HEK293 (cell line): Measurements from ENCODE around the gene TST.

ENCODE experiments used
- AEBP2 ChIP-seq: fragments of 450-650 bp; formaldehyde crosslinking; IDR thresholded peaks from 2 replicates; pipeline ENCODE4 v1.5.1; 2016; ENCODE audit warnings: missing biosample characterization, missing genetic modification characterization, borderline replicate concordance
- ELK4 ChIP-seq: IDR thresholded peaks from 2 replicates; pipeline ENCODE4 v1.6.1; 2011; ENCODE audit warnings: mild to moderate bottlenecking, low read depth, low read length, borderline replicate concordance
- GLI2 ChIP-seq: fragments of 450-650 bp; formaldehyde crosslinking; IDR thresholded peaks from 2 replicates; pipeline ENCODE4; 2017; ENCODE audit warnings: missing biosample characterization, missing genetic modification characterization, low read depth, borderline replicate concordance
- GLIS1 ChIP-seq: fragments of 450-650 bp; formaldehyde crosslinking; IDR thresholded peaks from 2 replicates; pipeline ENCODE4 v1.5.1; 2016; ENCODE audit warnings: missing biosample characterization, missing genetic modification characterization
- KLF10 ChIP-seq: fragments of 450-650 bp; IDR thresholded peaks from 2 replicates; pipeline ENCODE4 v1.5.1; 2018; ENCODE audit warnings: missing biosample characterization, mild to moderate bottlenecking, missing genetic modification characterization
- KLF17 ChIP-seq: fragments of 450-650 bp; formaldehyde crosslinking; IDR thresholded peaks from 2 replicates; pipeline ENCODE4 v1.5.1; 2016; ENCODE audit warnings: missing biosample characterization, missing genetic modification characterization
- MEIS1 ChIP-seq: sonication (generic); formaldehyde crosslinking; IDR thresholded peaks from 2 replicates; pipeline ENCODE4 v1.8.1; 2022; ENCODE audit warnings: missing genetic modification reagents, mild to moderate bottlenecking, borderline replicate concordance
- MYNN ChIP-seq: fragments of 450-650 bp; formaldehyde crosslinking; IDR thresholded peaks from 2 replicates; pipeline ENCODE4 v1.5.1; 2016; ENCODE audit warnings: missing biosample characterization, missing genetic modification characterization, borderline replicate concordance
- SCRT2 ChIP-seq: fragments of 450-650 bp; formaldehyde crosslinking; IDR thresholded peaks from 2 replicates; pipeline ENCODE4 v1.5.1; 2016; ENCODE audit warnings: missing biosample characterization, missing genetic modification characterization
- SP2 ChIP-seq: fragments of 450-650 bp; formaldehyde crosslinking; IDR thresholded peaks from 2 replicates; pipeline ENCODE4 v1.5.1; 2016; ENCODE audit warnings: missing biosample characterization, missing genetic modification characterization
- SP3 ChIP-seq: fragments of 450-650 bp; formaldehyde crosslinking; IDR thresholded peaks from 2 replicates; pipeline ENCODE4 v1.5.1; 2016; ENCODE audit warnings: missing biosample characterization, missing genetic modification characterization
- YY1 ChIP-seq: fragments of 450-650 bp; formaldehyde crosslinking; IDR thresholded peaks from 2 replicates; pipeline ENCODE4 v1.5.1; 2018; ENCODE audit warnings: missing biosample characterization, missing genetic modification characterization
- ZBTB20 ChIP-seq: fragments of 450-650 bp; formaldehyde crosslinking; IDR thresholded peaks from 2 replicates; pipeline ENCODE4 v1.5.1; 2016; ENCODE audit warnings: missing biosample characterization, missing genetic modification characterization
- ZEB2 ChIP-seq: fragments of 450-650 bp; formaldehyde crosslinking; IDR thresholded peaks from 2 replicates; pipeline ENCODE4 v1.5.1; 2016; ENCODE audit warnings: missing biosample characterization, missing genetic modification characterization
- ZIC2 ChIP-seq: fragments of 450-650 bp; formaldehyde crosslinking; IDR thresholded peaks from 2 replicates; pipeline ENCODE4 v1.5.1; 2016; ENCODE audit warnings: missing biosample characterization, missing genetic modification characterization
- ZNF112 ChIP-seq: fragments of 450-650 bp; formaldehyde crosslinking; IDR thresholded peaks from 2 replicates; pipeline ENCODE4 v1.5.0; 2017; ENCODE audit warnings: missing biosample characterization, missing genetic modification characterization
- ZNF140 ChIP-seq: fragments of 450-650 bp; formaldehyde crosslinking; IDR thresholded peaks from 2 replicates; pipeline ENCODE4 v1.5.1; 2016; ENCODE audit warnings: missing biosample characterization, missing genetic modification characterization
- ZNF146 ChIP-seq: fragments of 450-650 bp; formaldehyde crosslinking; IDR thresholded peaks from 2 replicates; pipeline ENCODE4 v1.5.1; 2016; ENCODE audit warnings: missing biosample characterization, missing genetic modification characterization
- ZNF221 ChIP-seq: fragments of 450-650 bp; formaldehyde crosslinking; IDR thresholded peaks from 2 replicates; pipeline ENCODE4 v1.5.1; 2017; ENCODE audit warnings: missing biosample characterization, missing genetic modification characterization, borderline replicate concordance
- ZNF280C ChIP-seq: fragments of 450-650 bp; formaldehyde crosslinking; IDR thresholded peaks from 2 replicates; pipeline ENCODE4 v1.5.1; 2016; ENCODE audit warnings: missing biosample characterization, missing genetic modification characterization
- ZNF391 ChIP-seq: fragments of 450-650 bp; formaldehyde crosslinking; IDR thresholded peaks from 2 replicates; pipeline ENCODE4 v1.5.1; 2016; ENCODE audit warnings: low read depth, missing biosample characterization, missing genetic modification characterization, borderline replicate concordance
- ZNF433 ChIP-seq: fragments of 450-650 bp; formaldehyde crosslinking; IDR thresholded peaks from 2 replicates; pipeline ENCODE4 v1.5.1; 2016; ENCODE audit warnings: missing biosample characterization, missing genetic modification characterization, low read depth
- ZNF529 ChIP-seq: fragments of 450-650 bp; formaldehyde crosslinking; IDR thresholded peaks from 2 replicates; pipeline ENCODE4 v1.5.1; 2017; ENCODE audit warnings: missing genetic modification characterization, missing biosample characterization; ENCODE audit not compliant: insufficient replicate concordance
- ZNF561 ChIP-seq: fragments of 450-650 bp; IDR thresholded peaks from 2 replicates; pipeline ENCODE4 v1.5.1; 2018; ENCODE audit warnings: missing biosample characterization, missing genetic modification characterization, borderline replicate concordance
- ZNF629 ChIP-seq: fragments of 450-650 bp; formaldehyde crosslinking; IDR thresholded peaks from 2 replicates; pipeline ENCODE4 v1.5.1; 2017; ENCODE audit warnings: missing biosample characterization, missing genetic modification characterization
- ZNF654 ChIP-seq: fragments of 450-650 bp; formaldehyde crosslinking; IDR thresholded peaks from 2 replicates; pipeline ENCODE4 v1.5.1; 2016; ENCODE audit warnings: low read depth, missing biosample characterization, missing genetic modification characterization
- ZNF660 ChIP-seq: fragments of 450-650 bp; IDR thresholded peaks from 2 replicates; pipeline ENCODE4 v1.5.1; 2018; ENCODE audit warnings: missing biosample characterization, mild to moderate bottlenecking, missing genetic modification characterization
- ZNF670 ChIP-seq: fragments of 450-650 bp; formaldehyde crosslinking; IDR thresholded peaks from 2 replicates; pipeline ENCODE4 v1.5.1; 2016; ENCODE audit warnings: missing biosample characterization, missing genetic modification characterization, low read depth
- ZNF792 ChIP-seq: fragments of 450-650 bp; formaldehyde crosslinking; IDR thresholded peaks from 2 replicates; pipeline ENCODE4 v1.5.1; 2016; ENCODE audit warnings: missing biosample characterization, missing genetic modification characterization
- TF ChIP-seq, protein P1 (sequence below): fragments of 450-650 bp; formaldehyde crosslinking; IDR thresholded peaks from 2 replicates; pipeline ENCODE4 v1.5.1; 2017; ENCODE audit warnings: missing biosample characterization, missing genetic modification characterization
- TF ChIP-seq, protein P2 (sequence below): sonication (generic); formaldehyde crosslinking; IDR thresholded peaks from 2 replicates; pipeline ENCODE4 v1.8.1; 2022; ENCODE audit warnings: mild to moderate bottlenecking, moderate library complexity, missing genetic modification reagents

The TST gene

GRCh38 chr22:37051391-37052385, 32.4 kb upstream of the TST start, which contains the start of gene KCTD17 (continued):
- TF ChIP-seq, protein P1, sequence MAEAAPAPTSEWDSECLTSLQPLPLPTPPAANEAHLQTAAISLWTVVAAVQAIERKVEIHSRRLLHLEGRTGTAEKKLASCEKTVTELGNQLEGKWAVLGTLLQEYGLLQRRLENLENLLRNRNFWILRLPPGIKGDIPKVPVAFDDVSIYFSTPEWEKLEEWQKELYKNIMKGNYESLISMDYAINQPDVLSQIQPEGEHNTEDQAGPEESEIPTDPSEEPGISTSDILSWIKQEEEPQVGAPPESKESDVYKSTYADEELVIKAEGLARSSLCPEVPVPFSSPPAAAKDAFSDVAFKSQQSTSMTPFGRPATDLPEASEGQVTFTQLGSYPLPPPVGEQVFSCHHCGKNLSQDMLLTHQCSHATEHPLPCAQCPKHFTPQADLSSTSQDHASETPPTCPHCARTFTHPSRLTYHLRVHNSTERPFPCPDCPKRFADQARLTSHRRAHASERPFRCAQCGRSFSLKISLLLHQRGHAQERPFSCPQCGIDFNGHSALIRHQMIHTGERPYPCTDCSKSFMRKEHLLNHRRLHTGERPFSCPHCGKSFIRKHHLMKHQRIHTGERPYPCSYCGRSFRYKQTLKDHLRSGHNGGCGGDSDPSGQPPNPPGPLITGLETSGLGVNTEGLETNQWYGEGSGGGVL (tag by site-specific recombination) = peak; percentile 42; the same call in 1 of the 2 replicates
- TF ChIP-seq SP3 (peak; percentile 45; the same call in 1 of the 2 replicates), ZNF112 (tag by site-specific recombination) (no peak), ZNF670 (tag by site-specific recombination) (no peak), ZNF792 (no peak), SCRT2 (tag by site-specific recombination) (no peak), KLF10 (peak; percentile 32; the same call in 1 of the 2 replicates), ZNF629 (tag by site-specific recombination) (no peak), ZNF280C (tag by site-specific recombination) (no peak), ZNF654 (tag by site-specific recombination) (no peak), ZNF140 (tag by site-specific recombination) (no peak), MEIS1 (CRISPR knock-in tag) (no peak), SP2 (tag by site-specific recombination) (peak; percentile 47), ZNF529 (no peak), KLF17 (tag by site-specific recombination) (no peak), AEBP2 (no peak), ZBTB20 (peak; percentile 85), ELK4 (no peak), ZNF221 (tag by site-specific recombination) (no peak), YY1 (0 out of 2 replicates have a peak, but pooled peaks have one; percentile 22), ZIC2 (tag by site-specific recombination) (no peak), ZNF561 (no peak), GLI2 (tag by site-specific recombination) (no peak), ZNF660 (no peak), GLIS1 (tag by site-specific recombination) (peak; percentile 79), ZNF433 (no peak), MYNN (tag by site-specific recombination) (no peak), ZNF391 (no peak), ZEB2 (no peak), ZNF146 (tag by site-specific recombination) (no peak)
- TF ChIP-seq, protein P2, sequence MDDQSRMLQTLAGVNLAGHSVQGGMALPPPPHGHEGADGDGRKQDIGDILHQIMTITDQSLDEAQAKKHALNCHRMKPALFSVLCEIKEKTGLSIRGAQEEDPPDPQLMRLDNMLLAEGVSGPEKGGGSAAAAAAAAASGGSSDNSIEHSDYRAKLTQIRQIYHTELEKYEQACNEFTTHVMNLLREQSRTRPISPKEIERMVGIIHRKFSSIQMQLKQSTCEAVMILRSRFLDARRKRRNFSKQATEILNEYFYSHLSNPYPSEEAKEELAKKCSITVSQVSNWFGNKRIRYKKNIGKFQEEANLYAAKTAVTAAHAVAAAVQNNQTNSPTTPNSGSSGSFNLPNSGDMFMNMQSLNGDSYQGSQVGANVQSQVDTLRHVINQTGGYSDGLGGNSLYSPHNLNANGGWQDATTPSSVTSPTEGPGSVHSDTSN (CRISPR knock-in tag) = no peak
